IMR-90 (cell line): ENCODE results near the gene TMOD2.

ENCODE experiments used
- CEBPB ChIP-seq: IDR thresholded peaks from 2 replicates; pipeline ENCODE4 v1.6.1; 2012; ENCODE audit warnings: low read depth, low read length, improper control_type of control experiment
- CHD1 ChIP-seq: IDR thresholded peaks from 2 replicates; pipeline ENCODE4 v1.6.1; 2012; ENCODE audit warnings: low read depth, low read length, improper control_type of control experiment
- MAFK ChIP-seq: IDR thresholded peaks from 2 replicates; pipeline ENCODE4 v1.6.1; 2012; ENCODE audit warnings: low read depth, low read length, improper control_type of control experiment
- MXI1 ChIP-seq: IDR thresholded peaks from 2 replicates; pipeline ENCODE4 v1.6.1; 2012; ENCODE audit warnings: low read depth, mild to moderate bottlenecking, low read length, moderate library complexity, borderline replicate concordance
- POLR2A ChIP-seq: IDR thresholded peaks from 2 replicates; pipeline ENCODE4 v1.6.1; 2012; ENCODE audit warnings: mild to moderate bottlenecking, low read depth, low read length
- RCOR1 ChIP-seq: IDR thresholded peaks from 2 replicates; pipeline ENCODE4 v1.6.1; 2012; ENCODE audit warnings: mild to moderate bottlenecking, low read length, improper control_type of control experiment; ENCODE audit not compliant: insufficient replicate concordance
- SMC3 ChIP-seq: fragments of 150-350 bp; IDR thresholded peaks from 2 replicates; pipeline ENCODE4 v1.6.1; 2016; ENCODE audit warnings: low read depth, mild to moderate bottlenecking, antibody characterized with exemption, low read length, moderate library complexity
- TF ChIP-seq, protein P1 (sequence below): conservative IDR thresholded peaks from 2 replicates; pipeline ENCODE4 v1.5.1; 2012; ENCODE audit warnings: mild to moderate bottlenecking, low read depth, low read length, improper control_type of control experiment
- TF ChIP-seq, protein P2 (sequence below): fragments of 150-350 bp; IDR thresholded peaks from 2 replicates; pipeline ENCODE4 v1.6.1; 2017; ENCODE audit warnings: mild to moderate bottlenecking, antibody characterized with exemption, low read length, low read depth
- TF ChIP-seq, protein P3 (sequence below): fragments of 150-350 bp; IDR thresholded peaks from 2 replicates; pipeline ENCODE4 v1.6.1; 2016; ENCODE audit warnings: low read depth, mild to moderate bottlenecking, low read length, moderate library complexity, borderline replicate concordance

DNA sequence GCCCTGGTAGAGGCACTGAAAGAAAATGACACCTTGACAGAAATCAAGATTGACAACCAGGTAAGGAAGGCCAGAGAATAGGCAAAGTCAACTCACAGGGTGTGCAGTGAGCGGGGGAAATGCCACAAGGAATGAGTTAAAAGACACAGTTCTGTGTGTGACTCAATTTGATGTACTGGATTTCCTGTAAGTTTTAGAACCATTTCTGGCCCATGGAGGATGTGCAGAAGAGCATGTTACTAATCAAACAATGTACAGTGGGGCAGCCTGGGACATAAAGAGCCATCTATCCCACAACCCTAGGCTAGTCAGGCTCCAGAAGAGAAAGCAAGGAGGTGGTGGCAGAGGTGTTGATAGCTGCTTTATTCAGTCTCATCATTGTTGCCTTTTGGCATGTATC is 46.9 kb downstream of the TMOD2 start:
- TF ChIP-seq RCOR1 = no peak
- TF ChIP-seq, protein P1, sequence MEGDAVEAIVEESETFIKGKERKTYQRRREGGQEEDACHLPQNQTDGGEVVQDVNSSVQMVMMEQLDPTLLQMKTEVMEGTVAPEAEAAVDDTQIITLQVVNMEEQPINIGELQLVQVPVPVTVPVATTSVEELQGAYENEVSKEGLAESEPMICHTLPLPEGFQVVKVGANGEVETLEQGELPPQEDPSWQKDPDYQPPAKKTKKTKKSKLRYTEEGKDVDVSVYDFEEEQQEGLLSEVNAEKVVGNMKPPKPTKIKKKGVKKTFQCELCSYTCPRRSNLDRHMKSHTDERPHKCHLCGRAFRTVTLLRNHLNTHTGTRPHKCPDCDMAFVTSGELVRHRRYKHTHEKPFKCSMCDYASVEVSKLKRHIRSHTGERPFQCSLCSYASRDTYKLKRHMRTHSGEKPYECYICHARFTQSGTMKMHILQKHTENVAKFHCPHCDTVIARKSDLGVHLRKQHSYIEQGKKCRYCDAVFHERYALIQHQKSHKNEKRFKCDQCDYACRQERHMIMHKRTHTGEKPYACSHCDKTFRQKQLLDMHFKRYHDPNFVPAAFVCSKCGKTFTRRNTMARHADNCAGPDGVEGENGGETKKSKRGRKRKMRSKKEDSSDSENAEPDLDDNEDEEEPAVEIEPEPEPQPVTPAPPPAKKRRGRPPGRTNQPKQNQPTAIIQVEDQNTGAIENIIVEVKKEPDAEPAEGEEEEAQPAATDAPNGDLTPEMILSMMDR = no peak
- no peak for TF ChIP-seq MXI1
- TF ChIP-seq POLR2A = no peak
- no peak for TF ChIP-seq SMC3
- TF ChIP-seq CEBPB = no peak
- no peak for TF ChIP-seq MAFK
- no peak for TF ChIP-seq CHD1
- TF ChIP-seq, protein P2, sequence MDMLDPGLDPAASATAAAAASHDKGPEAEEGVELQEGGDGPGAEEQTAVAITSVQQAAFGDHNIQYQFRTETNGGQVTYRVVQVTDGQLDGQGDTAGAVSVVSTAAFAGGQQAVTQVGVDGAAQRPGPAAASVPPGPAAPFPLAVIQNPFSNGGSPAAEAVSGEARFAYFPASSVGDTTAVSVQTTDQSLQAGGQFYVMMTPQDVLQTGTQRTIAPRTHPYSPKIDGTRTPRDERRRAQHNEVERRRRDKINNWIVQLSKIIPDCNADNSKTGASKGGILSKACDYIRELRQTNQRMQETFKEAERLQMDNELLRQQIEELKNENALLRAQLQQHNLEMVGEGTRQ = no peak
- TF ChIP-seq, protein P3, sequence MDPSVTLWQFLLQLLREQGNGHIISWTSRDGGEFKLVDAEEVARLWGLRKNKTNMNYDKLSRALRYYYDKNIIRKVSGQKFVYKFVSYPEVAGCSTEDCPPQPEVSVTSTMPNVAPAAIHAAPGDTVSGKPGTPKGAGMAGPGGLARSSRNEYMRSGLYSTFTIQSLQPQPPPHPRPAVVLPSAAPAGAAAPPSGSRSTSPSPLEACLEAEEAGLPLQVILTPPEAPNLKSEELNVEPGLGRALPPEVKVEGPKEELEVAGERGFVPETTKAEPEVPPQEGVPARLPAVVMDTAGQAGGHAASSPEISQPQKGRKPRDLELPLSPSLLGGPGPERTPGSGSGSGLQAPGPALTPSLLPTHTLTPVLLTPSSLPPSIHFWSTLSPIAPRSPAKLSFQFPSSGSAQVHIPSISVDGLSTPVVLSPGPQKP = no peak
